Eye (tissue), 1 donor: ENCODE results near the gene ZBTB42.

ENCODE experiments used
- DNase-seq: peaks from one replicate; pipeline ENCODE4 v3.0.0-alpha.2; 2015

ZBTB42 gene

DNA sequence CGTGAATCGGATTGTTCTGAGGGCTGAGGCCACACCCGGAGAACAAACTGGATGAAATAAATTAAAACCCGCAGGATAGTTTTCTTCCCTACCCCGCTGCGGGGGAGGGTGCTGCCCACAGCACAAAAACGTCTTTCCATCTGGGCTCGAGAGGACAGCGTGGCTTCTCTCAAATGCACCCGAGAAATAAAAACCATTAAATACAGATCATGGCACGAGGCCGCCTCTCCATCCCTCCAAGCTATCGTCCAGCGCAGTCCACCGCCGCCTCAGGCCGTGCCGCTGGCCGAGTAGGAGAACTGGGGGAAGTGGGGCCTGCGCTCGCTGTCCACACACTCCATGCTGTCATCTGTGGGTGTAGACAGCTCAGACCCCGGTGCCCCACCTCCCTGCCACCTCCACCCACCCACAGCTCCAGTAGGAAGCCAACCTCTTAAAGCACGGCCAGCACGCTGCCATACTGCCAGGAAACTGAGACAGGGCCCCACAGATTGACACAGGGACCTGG, 30.8 kb upstream of the ZBTB42 start:
- DNase-seq: no peak

DNA sequence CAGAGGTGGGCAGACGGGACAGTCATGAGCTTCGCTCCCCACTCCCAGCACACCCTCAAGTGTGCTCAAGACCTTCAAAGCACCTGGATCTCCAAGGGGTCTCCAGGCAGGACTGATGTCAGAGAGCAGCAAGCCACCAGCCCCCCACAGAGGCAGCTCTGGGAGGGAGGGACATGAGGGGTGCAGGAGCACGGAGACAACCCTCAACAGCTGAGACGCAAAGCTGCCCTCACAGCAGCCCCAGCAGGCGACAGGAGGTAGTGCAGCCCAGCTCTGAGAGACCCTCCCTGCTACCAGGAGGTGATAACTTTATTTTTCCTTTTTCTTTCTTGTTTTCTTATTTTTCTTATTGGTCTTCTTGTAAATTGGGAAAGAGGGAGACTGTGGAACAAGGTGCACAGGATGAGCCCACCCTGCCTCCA, 30.0 kb upstream of the ZBTB42 start:
- no peak for DNase-seq

- no peak for DNase-seq
These were observed 29.5 kb upstream of the ZBTB42 start for GRCh38 chr14:104771374-104771773.

DNA sequence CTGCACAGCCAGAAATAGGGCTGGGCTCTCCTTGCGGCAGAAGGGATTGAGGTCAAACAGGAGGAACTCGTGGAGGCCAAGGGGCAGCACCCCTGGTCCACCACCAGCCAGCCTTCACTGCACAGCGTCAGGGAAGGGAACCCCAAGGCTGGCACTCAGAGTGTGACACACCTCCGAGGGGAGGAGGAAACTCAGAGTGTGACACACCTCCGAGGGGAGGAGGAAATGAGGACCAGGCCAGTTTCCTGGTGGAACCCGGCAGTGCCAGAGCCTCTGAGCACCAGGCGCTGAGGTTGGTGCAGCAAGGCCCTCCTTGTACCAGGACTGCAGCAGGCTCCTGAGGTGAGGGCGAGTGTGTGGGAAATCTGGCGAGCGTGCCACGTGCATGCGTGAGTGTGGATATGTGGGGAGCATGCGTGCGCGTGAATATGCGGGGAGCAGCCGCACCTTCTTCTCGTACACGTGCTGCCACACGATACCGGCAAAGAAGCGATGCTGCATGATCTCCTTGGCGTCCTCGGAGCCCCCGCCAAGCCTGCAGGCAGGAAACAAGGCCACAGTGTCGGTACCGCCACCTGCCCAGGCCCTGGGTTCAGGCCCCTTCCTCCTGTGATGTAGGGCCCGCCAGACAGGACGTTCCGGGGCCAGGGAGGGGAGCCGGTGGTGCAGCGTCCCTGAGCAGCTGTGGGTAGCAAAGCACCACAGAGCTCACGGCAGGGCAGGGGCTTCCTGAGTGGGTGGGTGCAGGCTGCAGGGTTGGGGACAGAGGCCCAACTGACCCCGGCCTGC, 28.8 kb upstream of the ZBTB42 start:
- no peak for DNase-seq

GRCh38 chr14:104772707-104773504, 28.0 kb upstream of the ZBTB42 start:
- DNase-seq: no peak

DNA sequence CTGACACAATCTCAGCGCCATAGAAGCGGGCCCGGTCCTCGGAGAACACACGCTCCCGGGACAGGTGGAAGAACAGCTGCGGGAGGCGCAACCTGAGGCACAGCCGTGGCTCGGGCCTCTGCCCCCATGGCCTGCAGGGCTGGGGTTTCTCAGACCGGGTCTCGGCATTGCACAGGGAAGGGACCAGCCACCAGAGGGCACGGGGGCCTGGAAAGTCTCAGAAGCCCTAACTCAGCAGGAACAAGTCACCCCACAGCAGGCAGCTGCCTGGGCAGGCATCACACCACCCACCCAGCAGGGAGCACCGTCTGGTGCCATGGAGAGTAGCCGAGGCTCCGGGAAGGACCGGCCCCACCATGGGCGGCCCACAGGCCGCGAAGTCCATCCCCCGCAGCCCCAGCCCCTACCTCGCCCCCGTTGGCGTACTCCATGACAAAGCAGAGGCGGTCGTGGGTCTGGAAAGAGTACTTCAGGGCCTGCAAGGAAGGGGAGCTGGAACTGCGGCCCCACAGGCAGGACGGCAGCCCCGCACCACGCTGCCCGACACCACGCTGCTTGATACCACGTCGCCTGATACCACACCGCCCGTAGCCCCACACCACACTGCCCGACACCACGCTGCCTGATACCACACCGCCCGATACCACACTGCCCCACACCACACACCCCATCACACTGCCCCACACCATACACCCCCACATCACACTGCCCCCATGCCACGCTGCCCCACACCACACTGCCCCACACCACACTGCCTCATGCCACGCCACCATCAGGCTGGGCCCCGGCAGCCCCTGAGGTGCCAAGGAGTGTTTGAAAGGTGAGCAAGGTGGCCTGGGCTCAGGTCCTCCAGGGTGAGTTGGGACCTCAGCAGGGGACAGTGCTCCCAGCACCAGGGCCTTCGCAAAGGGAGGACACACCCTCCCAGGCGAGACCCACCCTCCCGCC, 27.1 kb upstream of the ZBTB42 start:
- no peak for DNase-seq

DNA sequence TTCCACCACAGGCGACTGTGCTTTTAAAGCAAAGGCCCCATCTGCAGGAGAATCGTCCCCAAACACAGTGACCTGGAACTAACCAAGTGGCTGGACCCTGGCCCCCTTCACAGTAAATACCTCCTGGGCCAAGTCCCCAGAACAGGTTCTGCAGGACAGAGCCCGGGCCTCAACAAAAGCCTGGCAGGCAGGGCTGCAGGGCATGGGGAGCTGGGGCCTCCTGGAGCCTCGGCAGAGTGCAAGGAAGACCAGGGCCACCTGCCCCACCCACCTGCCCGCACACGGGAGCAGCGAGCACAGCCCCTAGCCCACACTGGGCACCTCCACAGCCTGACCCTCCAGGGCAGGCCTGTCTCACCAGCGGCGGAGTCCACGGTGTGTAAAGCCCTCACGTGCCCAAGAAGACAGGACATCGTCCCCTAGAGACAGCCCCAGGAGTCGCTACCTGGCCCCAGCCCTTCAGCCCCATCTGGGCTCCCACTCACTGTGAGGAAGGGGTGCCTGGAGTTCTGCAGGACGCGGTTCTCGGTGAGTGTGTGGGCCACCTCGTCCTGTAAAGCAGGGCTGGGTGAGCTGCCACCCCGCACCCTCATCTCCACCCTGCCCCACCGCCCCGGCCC, 26.3 kb upstream of the ZBTB42 start:
- DNase-seq: no peak

GRCh38 chr14:104775073-104775489, 25.8 kb upstream of the ZBTB42 start:
- no peak for DNase-seq

- no peak for DNase-seq
These were observed 24.4 kb upstream of the ZBTB42 start for GRCh38 chr14:104776481-104776880.

- DNase-seq: peak; percentile 48
These were observed 23.7 kb upstream of the ZBTB42 start for GRCh38 chr14:104776961-104777807.

DNA sequence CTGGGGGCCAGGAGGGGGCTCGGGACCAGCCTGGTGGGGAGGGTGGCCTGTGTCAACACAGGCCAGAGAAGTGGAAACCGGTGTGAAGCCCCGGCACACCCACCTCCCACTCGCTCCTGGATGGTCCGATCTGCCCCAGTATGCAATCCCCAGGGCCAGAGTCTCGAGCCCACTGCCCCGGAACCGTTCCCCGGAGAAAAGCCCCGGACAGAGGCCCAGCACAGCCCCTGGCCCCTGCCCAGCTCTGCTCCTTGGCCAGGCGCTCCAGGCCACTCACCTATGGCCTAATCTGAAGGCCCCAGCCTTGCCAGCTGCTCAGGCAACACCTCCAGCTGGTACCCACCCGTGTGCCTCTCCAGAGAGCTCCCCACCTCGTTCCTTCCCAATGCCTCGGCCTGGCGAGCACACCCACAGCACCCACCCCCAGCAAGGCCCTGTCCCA, 23.1 kb upstream of the ZBTB42 start:
- no peak for DNase-seq

DNA sequence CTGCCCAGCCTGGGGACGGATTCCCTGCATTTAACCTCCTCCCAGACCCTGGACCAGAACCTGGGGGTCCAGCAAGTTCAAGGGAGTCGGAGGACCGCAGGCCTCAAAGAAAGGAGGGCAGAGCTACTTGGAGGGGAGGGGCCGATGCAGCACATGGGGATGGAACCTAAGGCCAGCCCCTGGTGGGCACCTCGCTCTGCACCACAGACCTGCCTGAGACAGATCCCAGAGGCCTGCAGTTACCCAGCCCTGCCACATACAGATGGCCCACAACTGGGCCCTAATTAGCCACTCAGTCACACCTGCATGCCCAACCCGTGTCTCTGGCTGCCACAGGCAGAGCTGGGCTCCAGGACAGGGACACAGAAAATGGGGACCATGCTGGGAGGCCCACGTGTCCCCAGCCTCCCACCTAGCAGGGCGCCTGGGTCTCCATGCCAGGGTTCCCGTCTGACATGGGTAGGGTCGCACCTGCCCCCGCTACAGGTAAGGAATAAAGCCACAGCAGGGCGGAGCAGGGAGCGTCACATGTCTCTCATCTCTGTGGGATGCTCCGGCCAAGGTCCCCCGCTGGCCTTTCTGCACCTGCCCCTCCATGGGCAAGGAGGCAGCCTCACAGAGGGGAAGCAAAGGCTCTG, 22.1 kb upstream of the ZBTB42 start:
- DNase-seq: no peak

DNA sequence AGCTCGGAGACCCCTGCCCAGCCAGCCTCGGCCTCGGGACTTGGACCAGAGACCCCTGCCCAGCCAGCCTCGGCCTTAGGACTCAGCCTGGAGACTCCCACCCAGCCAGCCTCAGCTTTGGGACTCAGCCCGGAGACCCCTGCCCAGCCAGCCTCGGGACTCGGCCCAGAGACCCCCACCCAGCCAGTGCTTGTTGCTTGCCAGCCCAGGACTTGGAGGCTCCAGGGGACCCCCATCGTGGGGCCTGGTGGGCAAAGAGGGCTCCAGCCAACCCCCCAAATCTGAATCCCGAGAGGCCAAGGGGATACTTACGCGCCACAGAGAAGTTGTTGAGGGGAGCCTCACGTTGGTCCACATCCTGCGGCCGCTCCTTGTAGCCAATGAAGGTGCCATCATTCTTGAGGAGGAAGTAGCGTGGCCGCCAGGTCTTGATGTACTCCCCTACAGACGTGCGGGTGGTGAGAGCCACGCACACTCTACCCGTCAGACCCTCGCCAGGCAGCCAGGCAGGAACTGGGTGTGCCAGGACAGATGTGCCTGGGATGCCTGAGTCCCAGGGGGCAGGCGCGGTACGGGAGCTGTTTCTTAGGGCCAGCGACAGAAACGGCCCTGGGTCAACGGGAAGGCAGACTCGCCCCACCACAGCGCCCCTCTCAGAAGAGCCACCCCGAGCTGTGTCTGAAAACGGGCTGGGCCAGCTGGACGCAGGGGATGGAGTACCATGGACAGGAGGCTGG, 21.0 kb upstream of the ZBTB42 start:
- DNase-seq: no peak

DNA sequence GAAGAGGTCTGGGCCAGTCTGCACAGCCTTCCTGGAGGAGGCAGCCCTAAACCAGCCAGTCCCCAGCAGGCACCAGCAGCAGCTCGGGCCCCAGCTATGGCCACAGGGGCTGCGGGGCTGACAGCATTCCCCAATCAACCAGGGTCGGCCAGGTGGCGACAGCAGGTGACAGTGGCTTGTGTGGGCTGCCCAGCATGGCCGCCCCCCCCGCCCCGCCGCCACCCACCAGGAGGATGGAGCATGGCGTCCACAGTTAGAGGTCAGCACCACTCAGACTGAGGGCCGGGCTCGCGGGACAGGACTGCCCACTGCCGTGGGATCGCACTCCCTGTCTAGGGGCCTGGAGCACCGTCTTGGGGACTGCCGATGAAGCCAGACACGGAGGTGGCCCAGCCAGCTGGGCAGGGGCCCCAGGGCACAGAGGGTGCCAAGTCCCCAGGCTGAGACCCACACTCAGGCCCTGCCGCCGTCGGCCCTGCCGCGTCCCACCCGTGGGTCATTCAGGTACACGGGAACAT, 20.3 kb upstream of the ZBTB42 start:
- no peak for DNase-seq

DNA sequence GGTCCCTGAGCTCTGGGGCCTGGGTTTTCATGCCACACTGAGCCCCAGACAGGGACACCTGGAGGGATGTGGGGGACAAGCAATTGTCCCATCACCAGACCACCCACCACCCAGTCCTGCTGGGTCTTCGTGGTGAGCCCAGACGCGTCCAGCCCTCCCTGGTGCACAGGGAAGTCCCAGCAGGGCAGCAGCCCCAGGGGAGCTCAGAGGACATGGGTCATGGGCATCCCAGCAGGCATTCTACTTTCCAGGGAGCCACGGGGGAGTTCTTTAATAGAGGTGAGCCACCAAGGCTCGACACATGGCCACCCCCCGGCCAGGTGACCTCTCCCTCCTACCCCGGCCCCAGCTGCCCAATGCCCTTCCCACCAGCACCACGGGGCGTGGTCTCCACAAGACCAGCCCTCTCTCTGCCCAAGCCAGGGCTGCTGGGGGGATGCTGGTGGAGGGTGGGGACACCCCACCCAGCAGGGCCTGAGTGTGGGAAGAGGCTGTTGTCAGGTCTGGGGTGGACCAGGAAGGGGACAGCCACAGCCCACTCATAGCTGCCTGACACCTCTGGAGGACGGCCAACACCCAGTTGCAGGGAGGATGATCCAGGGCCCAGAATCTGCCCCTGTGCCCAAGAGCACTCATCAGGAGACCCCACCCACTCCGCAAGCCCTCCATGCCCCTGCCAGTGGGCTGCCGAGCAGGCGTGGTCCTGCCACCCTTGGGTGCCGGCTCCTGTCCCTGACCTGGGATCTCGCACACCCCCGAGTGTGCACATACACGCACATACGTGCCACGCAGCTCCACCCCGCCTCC, 19.4 kb upstream of the ZBTB42 start:
- no peak for DNase-seq

DNA sequence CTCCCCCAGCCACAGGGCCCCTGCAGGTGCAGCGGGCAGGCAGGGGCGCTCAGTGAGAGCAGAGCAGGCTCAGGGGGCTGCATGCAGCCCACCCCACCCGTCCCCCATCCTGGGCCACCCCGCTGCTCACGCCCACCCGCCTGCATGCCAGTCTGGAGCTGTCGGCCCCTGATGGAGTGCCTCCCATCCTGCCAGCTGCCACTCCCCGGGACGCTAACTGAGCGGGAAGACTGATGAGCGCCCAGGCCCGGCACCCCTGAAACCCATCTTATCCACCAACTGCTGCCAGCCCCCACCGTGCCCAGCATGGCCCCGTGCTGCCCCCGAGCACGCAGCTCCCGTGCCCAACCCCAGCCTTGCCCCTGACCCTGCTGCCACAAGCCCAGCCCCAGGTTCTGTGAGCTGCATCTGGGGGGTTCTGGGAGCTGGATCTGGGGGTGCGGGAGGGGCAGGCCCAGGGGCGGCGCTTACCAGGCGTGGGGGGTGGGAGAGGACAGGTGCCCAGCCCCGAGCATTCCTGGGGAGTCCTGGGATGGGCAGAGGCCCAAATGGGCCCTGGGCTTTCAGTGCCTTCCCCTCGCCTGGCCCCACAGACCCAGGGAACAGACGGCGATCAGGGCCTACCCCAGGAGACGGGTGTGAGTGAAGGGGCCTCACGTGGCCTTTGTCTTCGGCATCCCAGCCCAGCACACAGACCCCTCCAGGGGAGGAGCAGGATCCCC, 18.7 kb upstream of the ZBTB42 start:
- no peak for DNase-seq

- no peak for DNase-seq
These were observed 18.1 kb upstream of the ZBTB42 start for GRCh38 chr14:104782808-104783139.

- DNase-seq: no peak
These were observed 17.2 kb upstream of the ZBTB42 start for GRCh38 chr14:104783484-104784217.
